ENCODE data around the gene ASAP2.

Gene ASAP2

DNA sequence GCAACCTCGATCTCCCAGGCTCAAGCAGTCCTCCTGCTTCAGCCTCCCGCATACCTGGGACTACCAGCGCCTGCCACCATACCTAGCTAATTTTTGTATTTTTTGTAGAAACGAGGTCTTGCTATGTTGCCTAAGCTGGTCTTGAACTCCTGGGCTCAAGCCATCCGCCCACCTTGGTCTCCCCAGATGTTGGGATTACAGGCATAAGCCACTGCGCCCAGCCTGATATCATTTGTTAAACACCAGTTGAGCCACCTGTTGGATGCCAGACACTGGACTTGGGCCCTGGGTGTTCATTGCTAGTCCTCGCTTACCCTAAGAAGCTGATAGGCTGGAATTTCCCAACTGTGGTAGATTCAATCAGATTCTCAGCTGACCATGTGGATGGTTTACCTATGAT, 136.9 kb downstream of the ASAP2 start:
- Histone ChIP-seq H3K9me3 (ENCODE audit: insufficient read depth, low read length, severe bottlenecking) (no peaks in the 10 kb centered on the region), H3K4me1 (ENCODE audit: insufficient read depth, low read length) (no peaks in the 10 kb centered on the region), H4K20me1 (ENCODE audit: insufficient read depth, low read length) (no peaks in the 10 kb centered on the region), H3K79me2 (ENCODE audit: insufficient read depth, low read length) (no peaks in the 10 kb centered on the region), H2AFZ (ENCODE audit: low read depth, low read length) (no peak overlapping the region), H3K27ac (ENCODE audit: low read length) (no peak overlapping the region), H3K9ac (ENCODE audit: low read depth, low read length) (no peak overlapping the region), H3K4me3 (ENCODE audit: low read depth in 1 of 2, low read length in 2 of 2) (no peak overlapping the region), H3K27me3 (ENCODE audit: insufficient read depth, low read length, poor library complexity) (no peaks in the 10 kb centered on the region), H3K36me3 (ENCODE audit: insufficient read depth, low read length) (0 out of 2 replicates have a peak, but pooled peaks cover 14% of the 10 kb centered on the region), H3K4me2 (ENCODE audit: insufficient read depth, low read length) (no peak overlapping the region)
- DNase-seq (no peak), ATAC-seq (ENCODE audit: insufficient read depth, low read depth) (no peak)
- TF ChIP-seq EZH2 (IDR thresholded peaks at IDR 0.05; ENCODE audit: borderline replicate concordance, low read depth, low read length, severe bottlenecking) = no peak
- TF ChIP-seq CTCF (IDR thresholded peaks at IDR 0.05; ENCODE audit: borderline replicate concordance, extremely low read depth, low read length, poor library complexity, severe bottlenecking) = no peak

DNA sequence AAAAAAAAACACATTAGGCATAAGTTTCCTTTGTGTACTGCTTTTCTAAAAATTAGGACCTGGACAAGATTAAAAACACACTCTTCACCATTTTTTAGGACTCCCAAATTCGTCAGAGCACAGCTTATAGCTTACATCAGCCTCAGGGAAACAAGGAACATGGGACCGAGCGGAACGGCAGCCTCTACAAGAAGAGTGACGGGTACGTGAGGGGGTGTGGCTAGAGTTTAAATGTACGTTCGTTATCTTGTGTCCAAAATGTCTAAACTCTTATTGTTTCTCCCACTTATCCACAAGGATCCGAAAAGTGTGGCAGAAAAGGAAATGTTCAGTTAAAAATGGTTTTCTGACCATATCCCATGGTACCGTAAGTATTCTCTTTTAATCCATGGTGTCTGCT, 137.8 kb downstream of the ASAP2 start:
- Histone ChIP-seq H3K9ac (ENCODE audit: low read depth, low read length) (no peak overlapping the region), H3K4me2 (ENCODE audit: insufficient read depth, low read length) (no peak overlapping the region), H3K4me1 (ENCODE audit: insufficient read depth, low read length) (no peaks in the 10 kb centered on the region), H3K27me3 (ENCODE audit: insufficient read depth, low read length, poor library complexity) (no peaks in the 10 kb centered on the region), H4K20me1 (ENCODE audit: insufficient read depth, low read length) (no peaks in the 10 kb centered on the region), H3K9me3 (ENCODE audit: insufficient read depth, low read length, severe bottlenecking) (no peaks in the 10 kb centered on the region), H3K79me2 (ENCODE audit: insufficient read depth, low read length) (no peaks in the 10 kb centered on the region), H3K36me3 (ENCODE audit: insufficient read depth, low read length) (0 out of 2 replicates have a peak, but pooled peaks cover 14% of the 10 kb centered on the region), H3K4me3 (ENCODE audit: low read depth in 1 of 2, low read length in 2 of 2) (no peak overlapping the region), H3K27ac (ENCODE audit: low read length) (no peak overlapping the region), H2AFZ (ENCODE audit: low read depth, low read length) (no peak overlapping the region)
- DNase-seq (no peak), ATAC-seq (ENCODE audit: insufficient read depth, low read depth) (no peak)
- TF ChIP-seq EZH2 (IDR thresholded peaks at IDR 0.05; ENCODE audit: borderline replicate concordance, low read depth, low read length, severe bottlenecking) = no peak
- no peak for TF ChIP-seq CTCF (IDR thresholded peaks at IDR 0.05; ENCODE audit: borderline replicate concordance, extremely low read depth, low read length, poor library complexity, severe bottlenecking)

GRCh38 chr2:9345343-9345742, 138.7 kb downstream of the ASAP2 start:
- Histone ChIP-seq H3K79me2 (ENCODE audit: insufficient read depth, low read length) (no peaks in the 10 kb centered on the region), H4K20me1 (ENCODE audit: insufficient read depth, low read length) (no peaks in the 10 kb centered on the region), H3K36me3 (ENCODE audit: insufficient read depth, low read length) (0 out of 2 replicates have a peak, but pooled peaks cover 14% of the 10 kb centered on the region), H2AFZ (ENCODE audit: low read depth, low read length) (no peak overlapping the region), H3K27me3 (ENCODE audit: insufficient read depth, low read length, poor library complexity) (no peaks in the 10 kb centered on the region), H3K4me2 (ENCODE audit: insufficient read depth, low read length) (no peak overlapping the region), H3K9ac (ENCODE audit: low read depth, low read length) (no peak overlapping the region), H3K9me3 (ENCODE audit: insufficient read depth, low read length, severe bottlenecking) (no peaks in the 10 kb centered on the region), H3K27ac (ENCODE audit: low read length) (no peak overlapping the region), H3K4me3 (ENCODE audit: low read depth in 1 of 2, low read length in 2 of 2) (no peak overlapping the region), H3K4me1 (ENCODE audit: insufficient read depth, low read length) (no peaks in the 10 kb centered on the region)
- ATAC-seq (ENCODE audit: insufficient read depth, low read depth) (no peak), DNase-seq (no peak)
- TF ChIP-seq CTCF (IDR thresholded peaks at IDR 0.05; ENCODE audit: borderline replicate concordance, extremely low read depth, low read length, poor library complexity, severe bottlenecking) (no peak), EZH2 (IDR thresholded peaks at IDR 0.05; ENCODE audit: borderline replicate concordance, low read depth, low read length, severe bottlenecking) (no peak)

DNA sequence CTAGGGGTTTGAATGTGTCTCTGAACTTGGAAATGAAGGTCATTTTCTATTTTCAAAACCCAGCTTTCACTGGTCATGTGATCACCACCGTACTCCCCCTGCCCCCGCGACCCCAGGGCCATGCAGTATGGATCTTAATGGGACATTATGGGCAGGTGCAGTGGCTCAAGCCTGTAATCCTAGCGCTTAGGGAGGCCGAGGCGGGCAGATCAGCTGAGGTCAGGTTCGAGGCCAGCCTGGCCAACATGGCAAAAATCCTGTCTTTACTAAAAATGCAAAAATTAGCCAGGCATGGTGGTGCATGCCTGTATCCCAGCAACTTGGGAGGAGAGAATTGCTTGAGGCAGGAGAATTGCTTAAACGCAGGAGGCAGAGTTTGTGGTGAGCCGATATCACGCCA, 139.4 kb downstream of the ASAP2 start:
- TF ChIP-seq EZH2 (IDR thresholded peaks at IDR 0.05; ENCODE audit: borderline replicate concordance, low read depth, low read length, severe bottlenecking) (no peak), CTCF (IDR thresholded peaks at IDR 0.05; ENCODE audit: borderline replicate concordance, extremely low read depth, low read length, poor library complexity, severe bottlenecking) (no peak)
- Histone ChIP-seq H3K36me3 (ENCODE audit: insufficient read depth, low read length) (peaks cover 17% of the 10 kb centered on the region; the same call in 1 of the 2 replicates), H3K9me3 (ENCODE audit: insufficient read depth, low read length, severe bottlenecking) (no peaks in the 10 kb centered on the region), H2AFZ (ENCODE audit: low read depth, low read length) (no peak overlapping the region), H3K27me3 (ENCODE audit: insufficient read depth, low read length, poor library complexity) (no peaks in the 10 kb centered on the region), H3K4me1 (ENCODE audit: insufficient read depth, low read length) (no peaks in the 10 kb centered on the region), H3K79me2 (ENCODE audit: insufficient read depth, low read length) (no peaks in the 10 kb centered on the region), H3K4me3 (ENCODE audit: low read depth in 1 of 2, low read length in 2 of 2) (no peak overlapping the region), H4K20me1 (ENCODE audit: insufficient read depth, low read length) (no peaks in the 10 kb centered on the region), H3K9ac (ENCODE audit: low read depth, low read length) (no peak overlapping the region), H3K27ac (ENCODE audit: low read length) (no peak overlapping the region), H3K4me2 (ENCODE audit: insufficient read depth, low read length) (no peak overlapping the region)
- DNase-seq (no peak), ATAC-seq (ENCODE audit: insufficient read depth, low read depth) (no peak)
